PFSK-1 (cell line): ENCODE measurements around the gene DDX24.

Experiments
- FOXP2 ChIP-seq: optimal IDR thresholded peaks from 2 replicates; pipeline ENCODE3; 2011; ENCODE audit warnings: borderline replicate concordance, control low read depth, inconsistent platforms; ENCODE audit not compliant: insufficient read depth; ENCODE audit errors: extremely low read length, extremely low read depth
- POLR2AphosphoS5 ChIP-seq: IDR thresholded peaks from 2 replicates; pipeline ENCODE4 v1.6.1; 2012; ENCODE audit warnings: low read depth, mild to moderate bottlenecking, control low read depth, low read length, moderate library complexity
- REST ChIP-seq, 2 experiments: IDR thresholded peaks; 2 replicates each; pipeline versions ENCODE4 v1.6.1 to v1.8.0; 2011 to 2012; ENCODE audit warnings: low read depth in 2 of 2, low read length in 2 of 2, control low read depth in 1 of 2, inconsistent platforms in 1 of 2, mild to moderate bottlenecking in 1 of 2, moderate library complexity in 1 of 2; ENCODE audit not compliant: insufficient read depth in 1 of 2
- SIN3A ChIP-seq: IDR thresholded peaks from 2 replicates; pipeline ENCODE4 v1.6.1; 2012; ENCODE audit warnings: mild to moderate bottlenecking, low read length, moderate library complexity, borderline replicate concordance; ENCODE audit not compliant: insufficient read depth
- TAF1 ChIP-seq: IDR thresholded peaks from 2 replicates; pipeline ENCODE4 v1.6.1; 2012; ENCODE audit warnings: low read length, control low read depth, borderline replicate concordance; ENCODE audit not compliant: insufficient read depth

The DDX24 gene

GRCh38 chr14:94009767-94010166 lies 71.2 kb downstream of the DDX24 start:
- TF ChIP-seq POLR2AphosphoS5, result no peak
- no peak for TF ChIP-seq SIN3A
- TF ChIP-seq REST (IDR thresholded peaks at IDR 0.05; ENCODE audit: insufficient read depth in 1 of 2, low read depth in 2 of 2, low read length in 2 of 2), result no peak
- no peak for TF ChIP-seq TAF1

- TF ChIP-seq TAF1 (no peak), REST (IDR thresholded peaks at IDR 0.05; ENCODE audit: insufficient read depth in 1 of 2, low read depth in 2 of 2, low read length in 2 of 2) (no peak), FOXP2 (no peak), POLR2AphosphoS5 (no peak), SIN3A (no peak)
Measured at GRCh38 chr14:94008234-94008633, 72.8 kb downstream of the DDX24 start.

- no peak for TF ChIP-seq TAF1
- TF ChIP-seq SIN3A, result no peak
- no peak for TF ChIP-seq POLR2AphosphoS5
- TF ChIP-seq REST (IDR thresholded peaks at IDR 0.05; ENCODE audit: insufficient read depth in 1 of 2, low read depth in 2 of 2, low read length in 2 of 2), result no peak
- no peak for TF ChIP-seq FOXP2
Measured at GRCh38 chr14:94005324-94006073, 75.5 kb downstream of the DDX24 start.

- no peak for TF ChIP-seq SIN3A
- no peak for TF ChIP-seq TAF1
- TF ChIP-seq FOXP2, result no peak
- TF ChIP-seq REST (IDR thresholded peaks at IDR 0.05; ENCODE audit: insufficient read depth in 1 of 2, low read depth in 2 of 2, low read length in 2 of 2), result no peak
- no peak for TF ChIP-seq POLR2AphosphoS5
Measured at GRCh38 chr14:94004015-94004414, 77.0 kb downstream of the DDX24 start.

- TF ChIP-seq POLR2AphosphoS5 (no peak), REST (IDR thresholded peaks at IDR 0.05; ENCODE audit: insufficient read depth in 1 of 2, low read depth in 2 of 2, low read length in 2 of 2) (no peak), TAF1 (no peak), FOXP2 (no peak), SIN3A (no peak)
Measured at GRCh38 chr14:94003397-94003796, 77.6 kb downstream of the DDX24 start.
